GM12878 (cell line): Measurements from ENCODE around the gene TUBB4B. TPM values are rescaled to one million over a fixed set of nuclear protein-coding genes. Genes with fewer than 3 reads are reported as not detected.
A peak's percentile ranks its signal among the peaks of the same experiment; 100 is the strongest.

Experiments used
- ATAC-seq: fragments of 200-7000 bp; cut with Tn5 transposase; 3 replicates; pipeline ENCODE4 v1.9.1; 2020; ENCODE audit warnings: mild to moderate bottlenecking, moderate library complexity
- BruUV-seq: library from RNA; stranded (reverse); fragments of 400-500 nt; replicated peaks from 2 replicates; lab custom pipeline; 2021; lab: Mats Ljungman, UMichigan
- CTCF ChIA-PET: fragments of 300-600 bp; sonication (Branson Sonifier 250); formaldehyde crosslinking; extraction: SDS; loops from one replicate; lab custom pipeline; 2021; ENCODE audit warnings: inconsistent platforms; lab: Yijun Ruan, JAX
- POLR2A ChIA-PET: fragments of 350-600 bp; formaldehyde crosslinking; extraction: SDS; loops from one replicate; lab custom pipeline; 2021; ENCODE audit warnings: inconsistent platforms; lab: Charles Lee
- RAD21 ChIA-PET: fragments of 300-600 bp; sonication (Branson Sonifier 250); formaldehyde crosslinking; loops from one replicate; lab custom pipeline; 2023; ENCODE audit warnings: antibody characterized with exemption; ENCODE audit not compliant: unreplicated experiment; lab: Charles Lee
- SMC1A ChIA-PET: fragments of 300-600 bp; sonication (Branson Sonifier 250); formaldehyde crosslinking; loops from one replicate; lab custom pipeline; 2023; ENCODE audit not compliant: unreplicated experiment, uncharacterized antibody; lab: Charles Lee
- DNase-seq: peaks from one replicate; pipeline ENCODE4 v3.0.0-alpha.2; 2011; ENCODE audit warnings: low read depth, low spot score
- FAIRE-seq: peaks from 3 replicates; lab custom pipeline; 2011; peaks lifted over from hg19 to GRCh38; lab: Jason Lieb, UNC
- H2AFZ ChIP-seq: 2 replicates; pipeline ENCODE4 v1.6.0; 2011; ENCODE audit warnings: low read depth, low read length, control low read depth; ENCODE audit not compliant: control insufficient read depth
- H3K27ac ChIP-seq: 2 replicates; pipeline ENCODE4 v1.5.1; 2011; ENCODE audit warnings: control low read depth; ENCODE audit not compliant: control insufficient read depth, insufficient read depth
- H3K27me3 ChIP-seq, 2 experiments: replicated peaks in 1 of 2; 2 replicates each; pipeline versions ENCODE4 v1.6.0 to v1.6.1; 2011; ENCODE audit warnings: low read length in 1 of 2; ENCODE audit not compliant: control insufficient read depth in 2 of 2, insufficient read depth in 2 of 2
- H3K36me3 ChIP-seq, 2 experiments: 2 replicates each; pipeline ENCODE4 v1.5.1; 2011; ENCODE audit warnings: low read length in 1 of 2; ENCODE audit not compliant: control insufficient read depth in 2 of 2, insufficient read depth in 2 of 2
- H3K4me1 ChIP-seq: 2 replicates; pipeline ENCODE4 v1.6.1; 2011; ENCODE audit warnings: mild to moderate bottlenecking, low read length, moderate library complexity, mixed read lengths; ENCODE audit not compliant: control insufficient read depth, insufficient read depth
- H3K4me2 ChIP-seq: 2 replicates; pipeline ENCODE4 v1.6.0; 2011; ENCODE audit warnings: control low read depth; ENCODE audit not compliant: control insufficient read depth, insufficient read depth
- H3K4me3 ChIP-seq: fragments of 200-600 bp; sonication (generic); 2 replicates; pipeline ENCODE4 v1.5.1; 2016
- H3K79me2 ChIP-seq: 2 replicates; pipeline ENCODE4 v1.6.0; 2011; ENCODE audit warnings: low read length; ENCODE audit not compliant: control insufficient read depth, insufficient read depth
- H3K9ac ChIP-seq: 2 replicates; pipeline ENCODE4 v1.8.0; 2011; ENCODE audit warnings: low read length, control low read depth, mixed read lengths; ENCODE audit not compliant: control insufficient read depth, insufficient read depth
- H3K9me3 ChIP-seq: replicated peaks from 3 replicates; pipeline ENCODE4 v1.5.1; 2011; ENCODE audit warnings: mild to moderate bottlenecking, low read length; ENCODE audit not compliant: control insufficient read depth, insufficient read depth
- H4K20me1 ChIP-seq: 2 replicates; pipeline ENCODE4 v1.6.0; 2011; ENCODE audit not compliant: control insufficient read depth, insufficient read depth
- DPF2 ChIP-seq: fragments of 450-650 bp; IDR thresholded peaks from 2 replicates; pipeline ENCODE4 v1.6.1; 2017; ENCODE audit warnings: mild to moderate bottlenecking
- FOXK2 ChIP-seq: fragments of 450-650 bp; IDR thresholded peaks from 2 replicates; pipeline ENCODE4 v1.6.1; 2017; ENCODE audit warnings: mild to moderate bottlenecking, moderate library complexity
- HSF1 ChIP-seq: fragments of 150-350 bp; IDR thresholded peaks from 2 replicates; pipeline ENCODE4 v1.6.1; 2014; ENCODE audit warnings: mild to moderate bottlenecking, low read depth, low read length
- IRF4 ChIP-seq: IDR thresholded peaks from 2 replicates; pipeline ENCODE4 v1.6.1; 2011; ENCODE audit warnings: low read depth, low read length
- RCOR1 ChIP-seq: conservative IDR thresholded peaks from 2 replicates; pipeline ENCODE4 v1.6.1; 2012; ENCODE audit warnings: low read depth, low read length, improper control_type of control experiment
- SKIL ChIP-seq: fragments of 450-650 bp; IDR thresholded peaks from 2 replicates; pipeline ENCODE4 v1.6.1; 2017; ENCODE audit warnings: mild to moderate bottlenecking, low read depth, inconsistent platforms; ENCODE audit not compliant: poor library complexity, severe bottlenecking
- SMC3 ChIP-seq: IDR thresholded peaks from 2 replicates; pipeline ENCODE4 v1.6.1; 2011; ENCODE audit warnings: low read length, improper control_type of control experiment, borderline replicate concordance
- TCF12 ChIP-seq: IDR thresholded peaks from 2 replicates; pipeline ENCODE4 v1.6.1; 2011; ENCODE audit warnings: low read depth, mild to moderate bottlenecking, low read length
- ZNF622 ChIP-seq: fragments of 450-650 bp; IDR thresholded peaks from 2 replicates; pipeline ENCODE4 v1.6.1; 2017; ENCODE audit warnings: mild to moderate bottlenecking, inconsistent platforms
- WGBS: methylation state at CpG from one replicate; pipeline ENCODE4 v1.1.6; 2016; ENCODE audit warnings: low lambda C conversion rate; ENCODE audit not compliant: insufficient replicate concordance, insufficient coverage; ENCODE audit errors: missing lambda C conversion rate; 5-methylcytosine and 5-hydroxymethylcytosine counted together
- in situ Hi-C: fragments of 300-500 bp; cut with MboI; formaldehyde crosslinking; loops from 9 replicates; pipeline ENCODE4 v1.14.3; 2018; ENCODE audit warnings: mixed read lengths
- intact Hi-C: fragments of 100-400 bp; cut with micrococcal nuclease; formaldehyde crosslinking; loops from one replicate; pipeline ENCODE4 v1.14.2; 2022; ENCODE audit not compliant: unreplicated experiment
- polyA plus RNA-seq, 11 experiments: library from polyadenylated mRNA; depleted of rRNA in 4 of 11; unstranded in 6 of 11; stranded (reverse) in 5 of 11; fragments of >200 nt; fragmentation: Nextera tagmentation in 4 of 11; fragmentation: Illumina TruSeq in 1 of 11; extraction: Ambion mirVana in 4 of 11; extraction: Trizol in 1 of 11; gene quantifications; 1 replicate in 1 of 11; 2 replicates in 10 of 11; pipeline versions ENCODE4 v1.2.1 to v1.2.3, GENCODE V29; 2011 to 2016; ENCODE audit warnings: inconsistent platforms in 2 of 11, missing spikeins in 2 of 11, low read depth in 1 of 11
- total RNA-seq, 4 experiments: library from RNA; depleted of rRNA in 3 of 4; stranded (reverse); fragments of >200 nt in 3 of 4; fragmentation: Illumina TruSeq in 1 of 4; extraction: Trizol in 1 of 4; gene quantifications; 2 replicates each; pipeline versions ENCODE4 v1.2.1 to v1.2.3, GENCODE V29; 2013 to 2021
- TF ChIP-seq, protein P1 (sequence below): fragments of 450-650 bp; IDR thresholded peaks from 2 replicates; pipeline ENCODE4 v1.6.1; 2018; ENCODE audit warnings: mild to moderate bottlenecking, low read depth, moderate library complexity; ENCODE audit not compliant: partially characterized antibody
- TF ChIP-seq, protein P2 (sequence below): IDR thresholded peaks from 2 replicates; pipeline ENCODE4 v1.6.1; 2011; ENCODE audit warnings: borderline replicate concordance, low read depth, mild to moderate bottlenecking, moderate library complexity, low read length; ENCODE audit not compliant: insufficient read depth, poor library complexity, severe bottlenecking

The TUBB4B gene
- total and polyA plus RNA-seq, 10 of the 15 experiments (the other 5 are each of a cell fraction or from before 2014, with no cell fraction given) = 23.0 to 532 (median 254) TPM

DNA sequence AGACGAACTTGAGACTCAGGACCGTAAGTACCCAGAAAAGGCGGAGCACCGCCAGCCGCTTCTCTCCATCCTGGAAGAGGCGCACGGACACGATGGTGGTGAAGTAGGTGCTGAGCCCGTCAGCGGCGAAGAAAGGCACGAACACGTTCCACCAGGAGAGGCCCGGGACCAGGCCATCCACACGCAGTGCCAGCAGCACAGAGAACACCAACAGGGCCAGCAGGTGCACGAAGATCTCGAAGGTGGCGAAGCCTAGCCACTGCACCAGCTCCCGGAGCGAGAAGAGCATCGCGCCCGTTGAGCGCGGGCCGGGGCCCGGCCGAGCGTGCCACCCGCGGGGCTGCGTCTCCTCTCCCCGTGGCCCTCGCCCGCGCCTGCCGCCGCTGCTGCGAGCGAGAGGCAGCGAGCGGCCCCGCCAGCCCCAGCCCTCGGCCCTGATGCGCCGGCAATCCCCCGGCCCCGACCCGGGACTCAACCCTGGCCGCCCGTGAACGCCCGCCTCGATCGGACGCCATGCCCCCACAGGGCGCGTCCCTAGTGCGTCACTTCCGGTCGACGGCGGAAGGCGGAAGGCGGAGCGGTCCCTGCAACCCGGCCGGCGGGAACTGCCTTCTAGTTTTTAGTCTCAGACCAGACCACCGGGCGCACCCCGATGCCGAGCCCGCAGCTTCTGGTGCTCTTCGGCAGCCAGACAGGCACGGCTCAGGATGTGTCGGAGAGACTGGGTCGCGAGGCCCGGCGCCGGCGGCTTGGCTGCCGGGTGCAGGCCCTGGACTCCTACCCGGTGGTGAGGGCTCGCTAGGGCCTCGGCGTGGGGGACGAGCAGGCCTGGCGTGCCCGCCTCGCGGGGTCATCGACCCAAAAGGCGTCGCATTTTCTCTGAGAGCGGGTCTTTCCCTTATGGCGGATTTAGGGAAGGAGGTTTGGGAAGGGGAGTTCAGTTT lies 35.7 kb upstream of the TUBB4B start, which contains the start of the genes NDOR1 and TMEM203:
TSS of gene NDOR1 (plus strand) at position 575 of the 944 bp plus-strand sequence. CDS start at position 653, 78 bp downstream.
TSS of gene TMEM203 (minus strand) at position 523 of the 944 bp plus-strand sequence. CDS start at position 289, 234 bp downstream.
- H3K9me3 ChIP-seq = no peaks in the 10 kb centered on the region
- 0 out of 4 replicates have a peak, but pooled peaks cover 0 to 4% of the 10 kb centered on the region in 2 experiments for H3K36me3 ChIP-seq
- H2AFZ ChIP-seq = peak within 1 kb of the TSS; percentile 81
- CTCF ChIA-PET = interaction anchor here (1.3 to 2.2 kb wide), 6 partner anchors 16 to 137 kb away, joined by 3 to 10 read pairs (median 6); partner anchors contain the start of genes ANAPC2, RNF224 and SSNA1
- FAIRE-seq = peak; percentile 27
- H3K4me3 ChIP-seq = peak within 1 kb of the TSS; percentile 95
- peak; percentile 19 for DNase-seq
- peaks cover 45% of the 10 kb centered on the region for H3K79me2 ChIP-seq
- ATAC-seq = peak; percentile 64
- intact Hi-C loops = no loop called here
- peaks cover 38% of the 10 kb centered on the region for H3K4me1 ChIP-seq
- POLR2A ChIA-PET = interaction anchor here (1.3 to 8.0 kb wide), 8 partner anchors 16 to 136 kb away, joined by 3 to 68 read pairs (median 6); partner anchors contain the start of genes CYSRT1, MAN1B1, NELFB and RNF208
- H3K4me2 ChIP-seq = peak within 1 kb of the TSS; percentile 93
- RAD21 ChIA-PET = interaction anchor here (1.3 to 1.6 kb wide), 3 partner anchors 16 to 17 kb away, joined by 3 to 9 read pairs (median 5); partner anchors contain the start of genes RNF208 and SSNA1
- no TSS peak for BruUV-seq
- peak within 1 kb of the TSS; percentile 75 for H3K27ac ChIP-seq
- H3K27me3 ChIP-seq = no peaks in the 10 kb centered on the region
- peak within 1 kb of the TSS; percentile 98 for H3K9ac ChIP-seq
- in situ Hi-C loops = no loop called here
- 1% methylated on average over 93 of the region's 98 CpGs for WGBS
- SMC1A ChIA-PET = no interaction called here
- H4K20me1 ChIP-seq = no peaks in the 10 kb centered on the region
- no peak for TF ChIP-seq HSF1
- TF ChIP-seq SMC3 = no peak
- TF ChIP-seq FOXK2 = no peak
- no peak for TF ChIP-seq IRF4
- TF ChIP-seq, protein P1, sequence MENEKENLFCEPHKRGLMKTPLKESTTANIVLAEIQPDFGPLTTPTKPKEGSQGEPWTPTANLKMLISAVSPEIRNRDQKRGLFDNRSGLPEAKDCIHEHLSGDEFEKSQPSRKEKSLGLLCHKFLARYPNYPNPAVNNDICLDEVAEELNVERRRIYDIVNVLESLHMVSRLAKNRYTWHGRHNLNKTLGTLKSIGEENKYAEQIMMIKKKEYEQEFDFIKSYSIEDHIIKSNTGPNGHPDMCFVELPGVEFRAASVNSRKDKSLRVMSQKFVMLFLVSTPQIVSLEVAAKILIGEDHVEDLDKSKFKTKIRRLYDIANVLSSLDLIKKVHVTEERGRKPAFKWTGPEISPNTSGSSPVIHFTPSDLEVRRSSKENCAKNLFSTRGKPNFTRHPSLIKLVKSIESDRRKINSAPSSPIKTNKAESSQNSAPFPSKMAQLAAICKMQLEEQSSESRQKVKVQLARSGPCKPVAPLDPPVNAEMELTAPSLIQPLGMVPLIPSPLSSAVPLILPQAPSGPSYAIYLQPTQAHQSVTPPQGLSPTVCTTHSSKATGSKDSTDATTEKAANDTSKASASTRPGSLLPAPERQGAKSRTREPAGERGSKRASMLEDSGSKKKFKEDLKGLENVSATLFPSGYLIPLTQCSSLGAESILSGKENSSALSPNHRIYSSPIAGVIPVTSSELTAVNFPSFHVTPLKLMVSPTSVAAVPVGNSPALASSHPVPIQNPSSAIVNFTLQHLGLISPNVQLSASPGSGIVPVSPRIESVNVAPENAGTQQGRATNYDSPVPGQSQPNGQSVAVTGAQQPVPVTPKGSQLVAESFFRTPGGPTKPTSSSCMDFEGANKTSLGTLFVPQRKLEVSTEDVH = peak; percentile 92
- TF ChIP-seq DPF2 = peak; percentile 82
- TF ChIP-seq TCF12 = 0 out of 2 replicates have a peak, but pooled peaks have one; percentile 47
- TF ChIP-seq ZNF622 = no peak
- no peak for TF ChIP-seq RCOR1
- no peak for TF ChIP-seq SKIL
- TF ChIP-seq, protein P2, sequence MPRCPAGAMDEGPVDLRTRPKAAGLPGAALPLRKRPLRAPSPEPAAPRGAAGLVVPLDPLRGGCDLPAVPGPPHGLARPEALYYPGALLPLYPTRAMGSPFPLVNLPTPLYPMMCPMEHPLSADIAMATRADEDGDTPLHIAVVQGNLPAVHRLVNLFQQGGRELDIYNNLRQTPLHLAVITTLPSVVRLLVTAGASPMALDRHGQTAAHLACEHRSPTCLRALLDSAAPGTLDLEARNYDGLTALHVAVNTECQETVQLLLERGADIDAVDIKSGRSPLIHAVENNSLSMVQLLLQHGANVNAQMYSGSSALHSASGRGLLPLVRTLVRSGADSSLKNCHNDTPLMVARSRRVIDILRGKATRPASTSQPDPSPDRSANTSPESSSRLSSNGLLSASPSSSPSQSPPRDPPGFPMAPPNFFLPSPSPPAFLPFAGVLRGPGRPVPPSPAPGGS = no peak
